CD14-positive monocyte (primary cell): ENCODE results near the gene ITIH6. TPM values are rescaled to one million over a fixed set of nuclear protein-coding genes. Genes with fewer than 3 reads are reported as not detected.
A peak's percentile ranks its signal among the peaks of the same experiment; 100 is the strongest.

ENCODE experiments used
- DNase-seq, 3 donors: peaks; one replicate each; pipeline ENCODE4 v3.0.0-alpha.2; 2011 to 2022
- H2AFZ ChIP-seq: 2 replicates; pipeline ENCODE4 v1.6.0; 2012; ENCODE audit warnings: mild to moderate bottlenecking, low read depth, low read length, inconsistent platforms; ENCODE audit not compliant: insufficient read depth, poor library complexity, severe bottlenecking
- H3K27ac ChIP-seq, 2 donors: 1 replicate in 1 of 2; 2 replicates in 1 of 2; pipeline ENCODE4 v1.5.1; 2012 to 2013; ENCODE audit warnings: low read length in 2 of 2, control low read depth in 1 of 2, inconsistent platforms in 1 of 2, low read depth in 1 of 2, mild to moderate bottlenecking in 1 of 2
- H3K27me3 ChIP-seq, 2 donors: one replicate each; pipeline versions ENCODE4 v1.6.0 to v1.6.1; 2011 to 2013; ENCODE audit warnings: low read length in 2 of 2; ENCODE audit not compliant: control insufficient read depth in 2 of 2, insufficient read depth in 2 of 2
- H3K36me3 ChIP-seq, 2 donors: replicated peaks in 1 of 2; 1 replicate in 1 of 2; 2 replicates in 1 of 2; pipeline versions ENCODE4 v1.5.1 to v1.6.1; 2012 to 2013; ENCODE audit warnings: low read length in 2 of 2, control low read depth in 1 of 2, inconsistent platforms in 1 of 2, mild to moderate bottlenecking in 1 of 2; ENCODE audit not compliant: insufficient read depth in 2 of 2, control insufficient read depth in 1 of 2
- H3K4me1 ChIP-seq, 2 donors: 1 replicate in 1 of 2; 2 replicates in 1 of 2; pipeline versions ENCODE4 v1.5.1 to v1.6.1; 2012 to 2013; ENCODE audit warnings: low read length in 2 of 2, control low read depth in 1 of 2, inconsistent platforms in 1 of 2, mild to moderate bottlenecking in 1 of 2, moderate library complexity in 1 of 2; ENCODE audit not compliant: insufficient read depth in 2 of 2, control insufficient read depth in 1 of 2
- H3K4me2 ChIP-seq: replicated peaks from 2 replicates; pipeline ENCODE3; 2012; ENCODE audit warnings: low read length, moderate library complexity, mild to moderate bottlenecking; ENCODE audit not compliant: poor library complexity, severe bottlenecking; ENCODE audit errors: extremely low read depth
- H3K4me3 ChIP-seq, 3 experiments: fragments of 200-600 bp in 1 of 3; sonication (generic) in 1 of 3; replicated peaks in 1 of 3; 1 replicate in 2 of 3; 2 replicates in 1 of 3; pipeline ENCODE4 v1.5.1; 2011 to 2013; ENCODE audit warnings: low read length in 3 of 3, mild to moderate bottlenecking in 3 of 3, control low read depth in 2 of 3, low read depth in 2 of 3, inconsistent platforms in 1 of 3, moderate library complexity in 1 of 3
- H3K79me2 ChIP-seq: 2 replicates; pipeline ENCODE4 v1.6.0; 2012; ENCODE audit warnings: mild to moderate bottlenecking, control low read depth, inconsistent platforms, low read length, moderate library complexity; ENCODE audit not compliant: insufficient read depth
- H3K9ac ChIP-seq: 2 replicates; pipeline ENCODE4 v1.6.0; 2017; ENCODE audit warnings: low read length, mild to moderate bottlenecking; ENCODE audit not compliant: insufficient read depth, poor library complexity, severe bottlenecking
- H3K9me3 ChIP-seq, 2 donors: replicated peaks in 1 of 2; 1 replicate in 1 of 2; 2 replicates in 1 of 2; pipeline versions ENCODE4 v1.5.1 to v1.6.1; 2012 to 2013; ENCODE audit warnings: low read length in 2 of 2, control low read depth in 1 of 2; ENCODE audit not compliant: control insufficient read depth in 1 of 2, insufficient read depth in 1 of 2
- H4K20me1 ChIP-seq: 2 replicates; pipeline ENCODE4 v1.6.0; 2012; ENCODE audit warnings: mild to moderate bottlenecking, low read length, control low read depth, moderate library complexity; ENCODE audit not compliant: insufficient read depth
- H3K27ac Mint-ChIP-seq, 7 donors: one replicate each; pipeline ENCODE4 v1.8.0; 2020; ENCODE audit warnings: mild to moderate bottlenecking in 7 of 7, mixed read lengths in 7 of 7, moderate library complexity in 6 of 7, inconsistent platforms in 2 of 7
- H3K27me3 Mint-ChIP-seq, 3 donors: one replicate each; pipeline ENCODE4 v1.8.0; 2021 to 2022; ENCODE audit warnings: low read depth in 3 of 3, mild to moderate bottlenecking in 3 of 3, mixed read lengths in 3 of 3, moderate library complexity in 3 of 3, inconsistent platforms in 1 of 3
- H3K36me3 Mint-ChIP-seq, 2 donors: one replicate each; pipeline ENCODE4 v1.8.0; 2020; ENCODE audit warnings: mixed read lengths in 2 of 2, inconsistent platforms in 1 of 2, mild to moderate bottlenecking in 1 of 2
- H3K4me1 Mint-ChIP-seq: one replicate; pipeline ENCODE4 v1.8.0; 2020; ENCODE audit warnings: mild to moderate bottlenecking, mixed read lengths
- H3K4me3 Mint-ChIP-seq, 2 donors: one replicate each; pipeline ENCODE4 v1.8.0; 2020; ENCODE audit warnings: mild to moderate bottlenecking in 2 of 2, mixed read lengths in 2 of 2, moderate library complexity in 1 of 2
- H3K9me3 Mint-ChIP-seq, 7 donors: one replicate each; pipeline ENCODE4 v1.8.0; 2020 to 2022; ENCODE audit warnings: mixed read lengths in 7 of 7, mild to moderate bottlenecking in 6 of 7, moderate library complexity in 6 of 7, inconsistent platforms in 2 of 7
- CTCF ChIP-seq: fragments of 200-600 bp; IDR thresholded peaks from one replicate; pipeline ENCODE4 v1.8.0; 2022; ENCODE audit warnings: antibody characterized with exemption, mild to moderate bottlenecking
- WGBS: methylation state at CpG from one replicate; pipeline ENCODE4 v1.1.5; 2013; ENCODE audit warnings: missing lambda C conversion rate; ENCODE audit not compliant: insufficient coverage; 5-methylcytosine and 5-hydroxymethylcytosine counted together
- intact Hi-C, 2 donors: fragments of 100-400 bp; cut with micrococcal nuclease; formaldehyde crosslinking; loops; one replicate each; pipeline versions ENCODE4 v1.15.0 to v1.15.1; 2023
- polyA plus RNA-seq, 3 donors: library from polyadenylated mRNA; depleted of rRNA in 1 of 3; unstranded in 2 of 3; stranded (reverse) in 1 of 3; fragments of 300-500 nt in 2 of 3; fragments of >200 nt in 1 of 3; fragmentation: Illumina TruSeq in 2 of 3; gene quantifications; 1 replicate in 2 of 3; 2 replicates in 1 of 3; pipeline ENCODE4 v1.2.3, GENCODE V29; 2012 to 2021
- small RNA-seq: library from RNA; depleted of rRNA; stranded (forward); fragments of <200 nt; gene quantifications from one replicate; pipeline ENCODE3, GENCODE V24; 2012; ENCODE audit warnings: low read depth; ENCODE audit not compliant: insufficient read length

Gene ITIH6
- polyA plus RNA-seq, 3 donors, result not detected

- Mint-ChIP-seq H3K27ac (no peak overlapping the region), H3K36me3 (no peaks in the 10 kb centered on the region), H3K4me3 (no peak overlapping the region), H3K27me3 (peaks cover 1 to 8% (median 2%) of the 10 kb centered on the region in 3 donors), H3K4me1 (no peaks in the 10 kb centered on the region), H3K9me3 (peaks cover 0 to 2% (median 0%) of the 10 kb centered on the region in 7 donors)
- Histone ChIP-seq H3K27me3 (no peaks in the 10 kb centered on the region), H3K27ac (no peak overlapping the region), H3K4me3 (no peak overlapping the region), H3K79me2 (no peaks in the 10 kb centered on the region), H3K9ac (no peak overlapping the region), H3K36me3 (no peaks in the 10 kb centered on the region), H2AFZ (no peak overlapping the region), H3K4me2 (no peak overlapping the region), H4K20me1 (no peaks in the 10 kb centered on the region), H3K9me3 (no peaks in the 10 kb centered on the region), H3K4me1 (no peaks in the 10 kb centered on the region)
- no peak for DNase-seq
- intact Hi-C loops, result no loop called here
- no CpG with 5 or more reads among the region's 2 CpGs for WGBS
- TF ChIP-seq CTCF, result no peak
Measured at GRCh38 chrX:54708404-54708803, 89.7 kb downstream of the ITIH6 start.

Small RNAs within 50 kb of the gene (small RNA-seq; reads per million reads assigned to genes)
- gene AL049732.1 (not detected), gene SNORA11 (28.6 reads per million, percentile 90 among the genes with 10 or more reads in this experiment)

Other genes with a start within 250 kb of the ITIH6 start
- gene MAGED2, start 9.5 kb upstream of the ITIH6 start, polyA plus RNA-seq, result 10 to 100 TPM; 38.3 to 43.5 (median 39.1) TPM
- gene TRO, start 122.6 kb upstream of the ITIH6 start, polyA plus RNA-seq, result not detected
- gene PFKFB1, start 195.9 kb upstream of the ITIH6 start, polyA plus RNA-seq, result under 1 TPM in 2 of 3 donors, not detected in 1; 0.11 to 0.21 TPM
- 10 to 100 TPM; 13.3 to 17.8 (median 14.4) TPM for gene APEX2, start 202.1 kb upstream of the ITIH6 start, polyA plus RNA-seq
- gene ALAS2, start 232.7 kb upstream of the ITIH6 start, polyA plus RNA-seq, result 1 to 10 TPM in 1 of 3 donors, not detected in 2; 1.1 TPM